Esophagus muscularis mucosa (tissue), 4 donors: ENCODE results near the gene TJAP1. TPM values are rescaled to one million over a fixed set of nuclear protein-coding genes. Genes with fewer than 3 reads are reported as not detected.
A peak's percentile ranks its signal among the peaks of the same experiment; 100 is the strongest.

Experiments
- DNase-seq: peaks from one replicate; pipeline ENCODE4 v3.0.0-alpha.2; 2017; ENCODE audit errors: extremely low spot score
- H3K27ac ChIP-seq, 4 donors: fragments of 200-600 bp; sonication (generic); replicated peaks in 1 of 4; 1 replicate in 3 of 4; 2 replicates in 1 of 4; pipeline ENCODE4 v1.5.1; 2016 to 2019; ENCODE audit warnings: mild to moderate bottlenecking in 1 of 4
- H3K27me3 ChIP-seq, 4 donors: fragments of 200-600 bp; sonication (generic); one replicate each; pipeline versions ENCODE4 v1.5.1 to v1.6.0; 2016 to 2019
- H3K36me3 ChIP-seq, 4 donors: fragments of 200-600 bp; sonication (generic); one replicate each; pipeline ENCODE4 v1.5.1; 2016 to 2019
- H3K4me1 ChIP-seq, 4 donors: fragments of 200-600 bp; sonication (generic); one replicate each; pipeline ENCODE4 v1.5.1; 2016 to 2019
- H3K4me3 ChIP-seq, 4 donors: fragments of 200-600 bp; sonication (generic); 1 replicate in 2 of 4; 2 replicates in 2 of 4; pipeline ENCODE4 v1.5.1; 2016 to 2019; ENCODE audit warnings: mild to moderate bottlenecking in 4 of 4, moderate library complexity in 1 of 4
- H3K9me3 ChIP-seq, 4 donors: fragments of 200-600 bp; sonication (generic); 1 replicate in 3 of 4; 2 replicates in 1 of 4; pipeline ENCODE4 v1.5.1; 2016 to 2019
- EP300 ChIP-seq: sonication (generic); formaldehyde crosslinking; IDR thresholded peaks from one replicate; pipeline ENCODE4 v1.6.1; 2017; ENCODE audit warnings: antibody characterized with exemption
- POLR2A ChIP-seq: fragments of 450-650 bp; IDR thresholded peaks from one replicate; pipeline ENCODE4 v1.6.1; 2017; ENCODE audit warnings: antibody characterized with exemption, moderate library complexity, mild to moderate bottlenecking, low read depth
- POLR2AphosphoS5 ChIP-seq, 2 donors: sonication (generic); formaldehyde crosslinking; IDR thresholded peaks; one replicate each; pipeline ENCODE4 v1.6.1; 2017; ENCODE audit warnings: antibody characterized with exemption in 2 of 2
- WGBS: methylation state at CpG from one replicate; pipeline ENCODE4 v1.1.5; 2018; 5-methylcytosine and 5-hydroxymethylcytosine counted together
- intact Hi-C: fragments of 100-400 bp; cut with DNase I; formaldehyde crosslinking; loops from one replicate; pipeline ENCODE4 v1.15.1; 2023
- total RNA-seq, 4 donors: library from RNA; depleted of rRNA; stranded (reverse); fragments of >200 nt; gene quantifications; one replicate each; pipeline versions ENCODE4 v1.1.0 to v1.2.1, GENCODE V29; 2016
- TF ChIP-seq, protein P1 (sequence below), 3 experiments: fragments of 200-600 bp in 2 of 3; fragments of 450-650 bp in 1 of 3; sonication (generic) in 2 of 3; IDR thresholded peaks; one replicate each; pipeline ENCODE4 v1.5.1; 2017 to 2019; ENCODE audit warnings: antibody characterized with exemption in 3 of 3, mild to moderate bottlenecking in 2 of 3, moderate library complexity in 1 of 3

TJAP1 gene, protein sequence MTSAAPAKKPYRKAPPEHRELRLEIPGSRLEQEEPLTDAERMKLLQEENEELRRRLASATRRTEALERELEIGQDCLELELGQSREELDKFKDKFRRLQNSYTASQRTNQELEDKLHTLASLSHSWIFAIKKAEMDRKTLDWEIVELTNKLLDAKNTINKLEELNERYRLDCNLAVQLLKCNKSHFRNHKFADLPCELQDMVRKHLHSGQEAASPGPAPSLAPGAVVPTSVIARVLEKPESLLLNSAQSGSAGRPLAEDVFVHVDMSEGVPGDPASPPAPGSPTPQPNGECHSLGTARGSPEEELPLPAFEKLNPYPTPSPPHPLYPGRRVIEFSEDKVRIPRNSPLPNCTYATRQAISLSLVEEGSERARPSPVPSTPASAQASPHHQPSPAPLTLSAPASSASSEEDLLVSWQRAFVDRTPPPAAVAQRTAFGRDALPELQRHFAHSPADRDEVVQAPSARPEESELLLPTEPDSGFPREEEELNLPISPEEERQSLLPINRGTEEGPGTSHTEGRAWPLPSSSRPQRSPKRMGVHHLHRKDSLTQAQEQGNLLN
- 10 to 100 TPM; 19.9 to 34.4 (median 26.4) TPM for total RNA-seq

DNA sequence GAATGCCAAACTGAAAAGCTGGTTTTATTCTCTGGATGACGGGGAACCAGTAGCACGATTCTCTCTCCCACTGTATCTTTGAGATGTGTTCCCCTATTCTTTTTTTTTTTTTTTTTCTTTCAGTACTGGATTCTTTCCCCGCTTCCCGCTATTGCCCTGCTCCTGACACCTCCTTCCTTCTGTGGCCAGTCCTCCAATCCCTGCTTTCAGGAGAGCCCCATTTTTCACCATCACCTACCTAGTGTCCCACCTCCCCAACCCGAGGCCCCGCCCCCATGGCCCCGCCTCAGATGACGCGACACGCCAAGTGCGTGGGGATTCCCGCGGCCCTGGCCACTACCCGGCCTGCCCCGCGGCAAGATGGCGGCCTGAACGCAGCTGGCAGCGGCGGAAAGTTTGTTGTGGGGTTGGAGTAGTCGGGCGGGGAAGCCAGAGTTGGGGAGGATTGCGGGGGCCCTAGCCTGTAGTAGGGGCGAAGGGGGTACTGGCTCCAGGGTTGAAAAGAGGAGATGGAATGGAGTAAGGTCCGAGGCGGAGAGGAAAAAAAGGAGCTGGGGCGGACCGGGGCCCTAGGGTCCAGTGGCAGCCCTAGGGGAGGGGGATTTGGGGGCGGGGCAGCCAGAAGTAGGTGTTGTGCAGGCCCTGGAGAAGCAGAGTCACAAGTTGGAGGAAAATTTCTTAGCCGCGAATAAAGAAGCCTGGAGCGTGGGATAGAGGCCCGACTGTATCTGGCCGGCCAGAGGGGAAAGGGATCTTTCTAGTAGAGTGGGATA is at the start of gene TJAP1:
Gene TJAP1 (plus strand): TSS at position 336 of the 773 bp plus-strand sequence. CDS start 21,432 bp downstream, outside the sequence.
- intact Hi-C loops: no loop called here
- peak; percentile 97 for DNase-seq
- H3K36me3 ChIP-seq: peaks cover 0 to under 1% (median 0%) of the 10 kb centered on the region in 4 donors
- H3K27me3 ChIP-seq: peaks cover 0 to under 1% (median 0%) of the 10 kb centered on the region in 4 donors
- peak within 1 kb of the TSS; percentile 80 to 86 (median 84) for H3K27ac ChIP-seq
- peaks cover 22 to 45% (median 38%) of the 10 kb centered on the region in 4 donors for H3K4me1 ChIP-seq
- WGBS: under 1% methylated on average over 33 of the region's 34 CpGs
- peak within 1 kb of the TSS; percentile 72 to 82 (median 80) for H3K4me3 ChIP-seq
- H3K9me3 ChIP-seq: no peaks in the 10 kb centered on the region
- TF ChIP-seq, protein P1, sequence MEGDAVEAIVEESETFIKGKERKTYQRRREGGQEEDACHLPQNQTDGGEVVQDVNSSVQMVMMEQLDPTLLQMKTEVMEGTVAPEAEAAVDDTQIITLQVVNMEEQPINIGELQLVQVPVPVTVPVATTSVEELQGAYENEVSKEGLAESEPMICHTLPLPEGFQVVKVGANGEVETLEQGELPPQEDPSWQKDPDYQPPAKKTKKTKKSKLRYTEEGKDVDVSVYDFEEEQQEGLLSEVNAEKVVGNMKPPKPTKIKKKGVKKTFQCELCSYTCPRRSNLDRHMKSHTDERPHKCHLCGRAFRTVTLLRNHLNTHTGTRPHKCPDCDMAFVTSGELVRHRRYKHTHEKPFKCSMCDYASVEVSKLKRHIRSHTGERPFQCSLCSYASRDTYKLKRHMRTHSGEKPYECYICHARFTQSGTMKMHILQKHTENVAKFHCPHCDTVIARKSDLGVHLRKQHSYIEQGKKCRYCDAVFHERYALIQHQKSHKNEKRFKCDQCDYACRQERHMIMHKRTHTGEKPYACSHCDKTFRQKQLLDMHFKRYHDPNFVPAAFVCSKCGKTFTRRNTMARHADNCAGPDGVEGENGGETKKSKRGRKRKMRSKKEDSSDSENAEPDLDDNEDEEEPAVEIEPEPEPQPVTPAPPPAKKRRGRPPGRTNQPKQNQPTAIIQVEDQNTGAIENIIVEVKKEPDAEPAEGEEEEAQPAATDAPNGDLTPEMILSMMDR (IDR thresholded peaks at IDR 0.05): no peak
- TF ChIP-seq POLR2A: peak; percentile 74
- TF ChIP-seq POLR2AphosphoS5 (IDR thresholded peaks at IDR 0.05): peak; percentile 94

DNA sequence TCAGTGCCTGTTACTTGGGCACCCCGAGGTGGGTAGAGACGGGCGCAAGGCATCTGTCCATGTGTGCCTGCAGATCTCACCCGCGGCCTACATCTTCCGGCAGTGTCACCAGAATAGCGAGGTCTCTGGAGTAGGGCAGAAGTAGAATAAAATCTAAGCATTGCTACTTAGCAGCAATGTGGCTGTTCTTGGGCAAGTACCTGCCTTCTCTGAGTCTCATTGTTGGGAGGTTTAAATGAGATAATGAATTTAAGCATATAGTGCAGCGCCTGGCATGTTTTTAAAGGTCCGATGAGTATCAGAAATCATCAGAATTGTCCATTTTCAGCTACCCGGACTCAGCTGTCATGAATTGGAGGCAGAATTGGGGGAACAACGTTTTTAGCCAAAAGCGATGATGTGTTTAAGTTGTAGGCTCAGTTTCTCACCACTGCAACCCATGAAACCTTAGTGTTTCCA is 49.2 kb upstream of the TJAP1 start:
- intact Hi-C loops: loop anchor here (5.0 kb wide), 1 partner anchor 56 kb away; no protein-coding TSS in a partner anchor
- Histone ChIP-seq H3K27me3 (no peaks in the 10 kb centered on the region), H3K36me3 (peaks cover 0 to 21% (median 17%) of the 10 kb centered on the region in 4 donors), H3K27ac (peak overlapping the region; percentile 82 to 92 (median 88)), H3K9me3 (no peaks in the 10 kb centered on the region), H3K4me1 (peaks cover 14 to 41% (median 26%) of the 10 kb centered on the region in 4 donors), H3K4me3 (peak overlapping the region; percentile 77 to 88 (median 85))
- TF ChIP-seq POLR2AphosphoS5 (IDR thresholded peaks at IDR 0.05) (no peak), POLR2A (no peak), EP300 (no peak)
- TF ChIP-seq, protein P1 (IDR thresholded peaks at IDR 0.05): no peak
- 19% methylated on average over 12 of the region's 12 CpGs for WGBS
- DNase-seq: no peak

DNA sequence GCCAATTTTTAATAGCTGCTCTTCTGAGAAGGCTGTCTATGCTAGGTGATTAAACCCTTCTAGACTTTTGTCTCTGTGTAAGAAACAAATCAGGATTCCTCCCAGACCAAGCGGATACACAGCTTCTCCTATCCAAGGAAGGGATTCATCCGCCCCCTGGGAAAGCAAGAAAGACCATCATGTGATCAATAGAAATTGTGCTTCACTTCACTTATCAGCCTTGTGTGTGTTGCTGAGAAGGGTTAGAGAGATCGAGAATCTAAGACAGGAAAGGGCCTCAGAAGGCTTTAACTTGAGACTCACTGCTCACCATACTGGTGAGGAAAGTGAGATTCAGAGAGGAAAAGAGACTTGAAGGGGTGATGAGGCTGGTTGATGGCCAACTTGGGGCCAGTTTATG is 48.5 kb upstream of the TJAP1 start:
- 94% methylated on average over 3 of the region's 3 CpGs for WGBS
- H3K9me3 ChIP-seq: no peaks in the 10 kb centered on the region
- TF ChIP-seq POLR2AphosphoS5 (IDR thresholded peaks at IDR 0.05) (no peak), EP300 (no peak), POLR2A (no peak)
- TF ChIP-seq, protein P1 (IDR thresholded peaks at IDR 0.05): no peak
- no peak for DNase-seq
- intact Hi-C loops: loop anchor here (5.0 kb wide), 1 partner anchor 57 kb away; no protein-coding TSS in a partner anchor
- peaks cover 0 to 27% (median 22%) of the 10 kb centered on the region in 4 donors for H3K36me3 ChIP-seq
- H3K27ac ChIP-seq: peak overlapping the region; percentile 82 to 92 (median 88)
- no peaks in the 10 kb centered on the region for H3K27me3 ChIP-seq
- peaks cover 14 to 42% (median 26%) of the 10 kb centered on the region in 4 donors for H3K4me1 ChIP-seq
- H3K4me3 ChIP-seq: peak overlapping the region in 2 of 4 donors; percentile 77 to 84

DNA sequence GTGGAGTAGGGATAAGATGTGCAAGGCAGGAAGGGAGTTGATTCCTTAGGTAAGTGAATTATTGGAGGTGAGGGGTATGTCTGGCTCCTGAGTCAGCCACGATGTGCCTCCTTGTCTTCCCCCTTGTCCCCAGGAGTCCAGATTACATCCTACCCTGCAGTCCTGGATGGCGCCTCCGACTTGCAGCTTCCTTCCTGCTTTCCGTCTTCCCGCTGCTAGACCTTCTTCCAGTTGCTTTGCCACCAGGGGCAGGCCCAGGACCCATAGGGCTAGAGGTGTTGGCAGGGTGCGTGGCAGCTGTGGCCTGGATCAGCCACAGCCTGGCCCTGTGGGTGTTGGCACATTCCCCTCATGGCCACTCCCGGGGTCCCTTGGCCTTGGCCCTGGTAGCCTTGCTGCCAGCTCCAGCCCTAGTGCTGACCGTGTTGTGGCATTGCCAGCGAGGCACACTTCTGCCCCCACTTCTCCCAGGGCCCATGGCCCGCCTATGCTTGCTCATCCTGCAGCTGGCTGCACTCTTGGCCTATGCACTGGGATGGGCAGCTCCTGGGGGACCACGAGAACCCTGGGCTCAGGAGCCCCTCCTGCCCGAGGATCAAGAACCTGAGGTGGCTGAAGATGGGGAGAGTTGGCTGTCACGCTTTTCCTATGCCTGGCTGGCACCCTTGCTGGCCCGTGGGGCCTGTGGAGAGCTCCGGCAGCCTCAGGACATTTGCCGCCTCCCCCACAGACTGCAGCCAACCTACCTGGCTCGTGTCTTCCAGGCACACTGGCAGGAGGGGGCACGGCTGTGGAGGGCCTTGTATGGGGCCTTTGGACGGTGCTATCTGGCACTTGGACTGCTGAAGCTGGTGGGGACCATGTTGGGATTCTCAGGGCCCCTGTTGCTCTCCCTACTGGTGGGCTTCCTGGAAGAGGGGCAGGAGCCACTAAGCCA is 45.1 kb upstream of the TJAP1 start:
- Histone ChIP-seq H3K27ac (no peak overlapping the region), H3K4me1 (peaks cover 28 to 54% (median 38%) of the 10 kb centered on the region in 4 donors), H3K27me3 (no peaks in the 10 kb centered on the region), H3K9me3 (no peaks in the 10 kb centered on the region), H3K4me3 (no peak overlapping the region), H3K36me3 (peaks cover 0 to 35% (median 26%) of the 10 kb centered on the region in 4 donors)
- no peak for TF ChIP-seq POLR2AphosphoS5 (IDR thresholded peaks at IDR 0.05)
- TF ChIP-seq, protein P1 (IDR thresholded peaks at IDR 0.05): no peak
- TF ChIP-seq POLR2A: no peak
- no peak for TF ChIP-seq EP300
- intact Hi-C loops: no loop called here
- DNase-seq: no peak
- 95% methylated on average over 11 of the region's 19 CpGs for WGBS
